GM21447 (cell line): ENCODE measurements around the gene TTC23.
A peak's percentile ranks its signal among the peaks of the same experiment; 100 is the strongest.
"Not testable (repeated sequence)": the region's sequence is repeated elsewhere in the genome, so short reads cannot be mapped to it uniquely, and the experiment has no call there.

Source experiments
- ATAC-seq: cut with Tn5 transposase; IDR thresholded peaks from one replicate; pipeline ENCODE4 v1.9.1; 2021; ENCODE audit not compliant: unreplicated experiment

TTC23 gene

GRCh38 chr15:99250494-99250856 lies 1.1 kb upstream of the TTC23 start:
- no peak for ATAC-seq

DNA sequence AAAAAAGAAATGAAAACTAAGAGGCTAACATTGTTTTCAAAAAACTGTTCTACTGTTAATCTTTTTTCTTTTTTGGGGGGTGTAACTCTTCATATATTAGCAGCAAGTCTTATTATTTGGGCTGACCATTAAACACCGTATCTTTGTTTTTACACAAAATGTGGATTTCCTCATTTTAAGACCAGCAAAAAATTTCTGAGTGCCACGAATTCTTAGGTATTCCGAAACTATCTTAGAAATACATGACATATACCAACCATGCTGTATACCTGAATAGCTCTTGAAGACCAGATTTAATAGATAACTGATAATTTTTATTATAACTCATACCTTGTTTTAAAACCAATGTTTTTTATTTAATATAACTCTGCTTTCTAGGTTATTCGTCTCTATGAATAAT lies 620 bp upstream of the TTC23 start:
- no peak for ATAC-seq

DNA sequence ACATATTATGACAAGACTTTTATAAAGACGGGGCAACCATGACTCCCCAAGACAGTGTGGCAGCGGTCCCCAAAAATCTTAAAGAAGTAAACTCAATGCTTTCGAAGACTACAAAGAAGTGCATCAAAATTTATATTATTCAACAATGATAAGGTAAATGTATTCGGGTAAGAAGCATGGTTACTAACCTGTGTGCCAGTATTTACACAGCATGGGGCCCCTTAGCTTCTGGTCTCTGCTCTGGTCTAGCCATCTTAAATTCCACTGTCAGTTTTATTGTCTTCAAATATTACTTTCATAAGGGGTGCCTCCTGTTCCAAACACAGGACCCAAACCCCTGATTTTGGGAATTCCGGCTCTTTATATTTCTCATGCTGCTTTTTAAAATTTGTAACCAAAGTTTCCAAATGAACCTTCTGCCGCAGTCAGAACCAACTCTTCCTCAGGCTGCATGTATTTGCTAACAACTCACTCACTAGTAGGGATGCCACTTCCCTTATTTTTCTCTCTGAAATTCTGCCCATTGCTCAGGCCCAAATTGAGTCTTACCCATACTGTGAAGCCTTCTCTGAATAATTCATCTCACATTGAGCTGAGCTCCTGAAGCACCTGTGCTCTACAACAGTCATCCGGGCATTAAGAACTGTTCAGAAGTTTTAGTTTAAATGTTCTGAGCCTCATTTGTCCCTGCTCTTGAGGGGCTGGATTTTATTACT lies 1.2 kb downstream of the TTC23 start:
- ATAC-seq, result no peak

- no peak for ATAC-seq
These were observed 2.3 kb downstream of the TTC23 start for GRCh38 chr15:99247062-99247461.

- ATAC-seq, result no peak
These were observed 5.1 kb downstream of the TTC23 start for GRCh38 chr15:99244306-99244705.

DNA sequence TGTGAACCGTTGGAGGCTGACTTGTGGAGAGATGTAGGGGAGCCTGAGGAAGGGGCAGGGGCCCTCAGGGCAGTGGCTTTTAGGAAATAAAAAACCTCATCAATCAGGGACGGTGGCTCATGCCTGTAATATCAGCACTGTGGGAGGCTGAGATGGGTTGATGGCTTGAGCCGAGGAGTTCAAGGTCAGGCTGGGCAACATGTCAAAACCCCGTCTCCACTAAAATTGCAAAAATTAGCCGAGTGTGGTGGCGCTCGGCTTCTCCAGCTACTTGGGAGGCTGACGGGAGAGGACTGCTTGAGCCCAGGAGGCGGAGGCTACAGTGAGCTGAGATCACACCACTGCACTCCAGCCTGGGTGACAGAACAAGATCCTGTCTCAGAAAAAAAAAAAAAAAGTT lies 7.6 kb downstream of the TTC23 start:
- ATAC-seq, result no peak

GRCh38 chr15:99239545-99240198 lies 9.7 kb downstream of the TTC23 start:
- ATAC-seq, result peak; percentile 95

DNA sequence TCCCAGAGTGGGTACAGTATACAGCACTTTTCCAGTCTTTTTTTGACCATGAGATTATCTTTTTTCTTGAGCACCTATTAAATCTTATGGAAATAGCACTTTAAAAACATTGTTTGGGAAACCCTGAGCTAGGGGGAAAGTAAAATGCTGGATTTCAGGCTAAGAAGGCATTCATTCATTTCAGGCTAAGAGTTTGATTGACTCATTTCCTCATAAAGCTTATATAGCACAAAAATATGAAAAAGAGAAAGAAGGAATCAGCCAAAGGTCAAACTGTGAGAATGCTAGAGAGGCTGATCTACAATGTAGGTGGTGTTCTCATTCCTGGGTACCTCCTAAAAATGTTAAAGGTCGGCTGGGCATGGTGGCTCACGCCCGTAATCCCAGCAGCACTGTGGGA lies 10.5 kb downstream of the TTC23 start:
- ATAC-seq, result no peak

GRCh38 chr15:99234160-99234559 lies 15.2 kb downstream of the TTC23 start:
- not testable (repeated sequence) for ATAC-seq

DNA sequence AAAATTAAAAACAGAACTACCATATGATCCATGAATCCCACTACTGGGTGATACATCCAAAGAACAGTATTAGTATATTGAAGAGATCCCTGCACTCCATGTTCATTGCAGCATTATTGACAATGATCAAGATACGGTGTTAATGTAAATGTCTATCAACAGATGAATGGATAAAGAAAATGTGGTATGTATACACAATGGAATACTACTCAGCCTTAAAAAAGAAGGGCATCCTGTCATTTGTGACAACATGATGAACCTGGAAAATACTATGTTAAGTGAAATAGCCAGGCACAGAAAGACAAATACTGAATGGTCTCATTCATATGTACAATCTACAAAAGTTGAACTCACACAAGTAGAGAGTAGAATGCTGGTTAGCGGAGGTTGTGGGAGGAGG lies 16.6 kb downstream of the TTC23 start:
- ATAC-seq, result no peak

- no peak for ATAC-seq
These were observed 18.5 kb downstream of the TTC23 start for GRCh38 chr15:99230867-99231266.

DNA sequence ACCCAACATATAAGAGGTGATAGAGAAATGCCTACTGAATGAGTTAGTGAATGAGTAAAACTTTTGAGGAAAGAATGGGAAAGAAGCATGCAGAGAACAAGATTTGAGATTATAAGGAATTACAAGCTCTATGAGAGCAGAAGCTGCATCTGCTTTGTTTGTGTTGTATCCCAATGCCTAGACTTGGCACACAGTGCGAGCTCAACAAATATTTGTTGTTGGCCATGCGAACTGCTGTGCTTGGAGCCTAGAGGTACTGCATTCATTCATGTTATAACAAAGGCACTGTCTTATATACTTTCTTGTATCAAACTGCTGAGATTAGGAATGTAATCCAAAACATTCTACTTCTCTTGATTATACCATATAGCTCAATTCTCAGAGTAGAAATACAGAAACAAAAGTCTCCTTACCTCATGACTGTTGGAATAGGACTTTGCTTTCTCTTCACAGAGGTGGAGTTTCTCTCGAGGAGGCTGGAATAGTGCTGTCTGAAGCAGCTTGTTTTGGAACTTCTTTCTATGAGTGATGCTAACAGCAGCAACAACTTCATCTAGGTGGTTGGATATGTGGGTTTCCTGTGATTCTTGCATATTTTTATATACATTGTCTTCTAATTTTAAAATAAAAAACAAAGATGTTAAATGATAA lies 21.1 kb downstream of the TTC23 start:
- ATAC-seq, result no peak

DNA sequence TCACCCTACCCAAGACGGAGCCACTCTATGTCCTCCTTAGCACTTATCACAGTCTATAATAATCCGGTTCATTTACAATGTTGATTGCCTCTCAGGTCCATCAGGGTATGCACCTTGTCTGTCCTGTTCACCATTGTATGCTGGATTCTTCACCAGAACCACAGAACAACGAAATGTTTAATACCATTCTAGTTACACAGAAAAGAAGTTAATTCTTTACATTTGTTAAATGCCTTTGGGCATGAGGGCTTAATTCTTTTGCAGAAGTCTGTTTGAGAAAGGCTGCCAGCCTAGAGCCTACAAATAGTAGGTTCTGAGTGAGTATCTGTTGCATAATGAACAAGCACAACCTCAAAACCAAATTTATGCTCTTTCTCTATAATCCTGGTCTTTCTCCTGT lies 22.6 kb downstream of the TTC23 start:
- no peak for ATAC-seq

DNA sequence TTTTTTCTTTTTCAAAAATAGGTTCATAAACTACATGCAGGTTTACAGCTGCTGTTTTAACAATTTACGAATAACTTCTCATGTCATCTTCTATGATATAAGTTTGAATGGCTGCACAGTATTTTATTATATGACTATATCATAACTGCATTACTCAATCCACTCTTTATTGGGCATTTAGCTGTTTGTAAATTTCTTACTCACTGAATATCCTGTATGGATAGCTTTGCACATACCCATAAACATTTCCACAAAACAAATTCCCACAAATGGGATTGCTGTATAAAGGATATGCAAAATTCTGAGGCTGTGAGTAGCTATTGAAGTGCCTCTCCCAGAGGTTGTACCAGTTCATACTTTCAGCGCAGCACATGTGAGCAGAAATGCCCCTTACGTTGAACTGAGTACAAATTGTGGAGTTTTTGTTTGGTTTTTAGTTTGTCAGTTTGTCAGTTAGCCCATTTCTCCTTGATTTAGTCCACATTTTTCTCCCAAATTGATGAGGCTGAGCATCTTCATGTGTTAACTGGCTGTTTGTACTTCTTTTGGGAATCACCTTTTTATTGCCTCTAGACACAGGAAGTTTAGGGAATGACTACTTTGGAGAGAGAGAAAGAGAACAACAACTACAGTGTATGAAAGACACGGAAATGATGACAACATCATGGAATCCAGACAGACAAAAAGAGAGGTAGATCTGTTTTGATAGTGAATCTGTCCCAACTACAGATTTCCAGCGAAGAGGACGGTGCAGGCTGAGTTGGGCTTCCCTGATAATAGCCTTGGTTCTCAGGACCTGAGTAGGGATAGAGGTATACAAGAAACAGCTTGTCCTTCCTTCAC lies 24.8 kb downstream of the TTC23 start:
- no peak for ATAC-seq

- peak; percentile 82 for ATAC-seq
These were observed 36.1 kb downstream of the TTC23 start for GRCh38 chr15:99213187-99213811.

GRCh38 chr15:99212406-99212805 lies 37.0 kb downstream of the TTC23 start:
- ATAC-seq, result no peak

- no peak for ATAC-seq
These were observed 37.5 kb downstream of the TTC23 start for GRCh38 chr15:99211926-99212325.

- ATAC-seq, result no peak
These were observed 39.0 kb downstream of the TTC23 start for GRCh38 chr15:99210334-99210733.

DNA sequence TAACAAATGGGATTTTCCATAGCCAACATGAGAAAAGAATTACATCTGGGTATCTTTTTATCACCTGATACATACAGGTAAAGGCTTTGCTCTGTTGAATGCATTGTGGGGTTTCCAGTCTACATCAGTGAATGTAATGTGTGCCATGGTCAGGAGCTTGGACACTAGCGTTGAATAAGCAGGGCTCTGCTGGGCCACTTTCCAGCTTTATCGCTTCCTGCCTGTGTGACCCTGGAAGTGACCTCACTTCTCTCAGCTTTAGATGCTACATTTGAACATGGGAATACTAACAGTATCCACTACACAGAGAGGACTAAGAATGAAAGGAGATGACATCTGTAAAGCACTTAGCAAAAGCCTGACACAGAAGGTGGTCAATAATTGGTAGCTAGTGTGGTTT lies 40.1 kb downstream of the TTC23 start:
- no peak for ATAC-seq

- ATAC-seq, result no peak
These were observed 41.7 kb downstream of the TTC23 start for GRCh38 chr15:99207672-99208071.

DNA sequence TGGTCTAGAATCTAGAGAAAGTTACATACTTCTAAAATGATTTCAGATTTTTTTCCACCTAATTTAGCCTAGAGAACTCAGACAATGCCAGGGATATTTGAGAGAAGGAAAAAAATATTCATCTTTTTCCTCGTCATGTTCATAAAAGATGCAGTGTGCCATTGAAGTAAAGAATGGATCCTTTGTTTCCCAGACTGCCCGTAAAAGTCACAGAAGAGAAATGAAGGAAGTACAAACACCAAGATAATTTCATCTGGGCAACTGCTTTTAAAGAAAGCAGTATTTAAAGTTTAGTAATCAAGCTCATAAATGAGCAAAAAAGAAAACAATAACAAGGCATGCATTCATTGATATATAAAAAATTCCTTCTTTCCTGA lies 47.2 kb downstream of the TTC23 start:
- ATAC-seq, result no peak
